AG09309 (cell line): ENCODE measurements around the gene SIPA1.
A peak's percentile ranks its signal among the peaks of the same experiment; 100 is the strongest.

Experiments
- DNase-seq: peaks from one replicate; pipeline ENCODE4 v3.0.0-alpha.2; 2010; ENCODE audit warnings: low read depth
- H3K4me3 ChIP-seq: 2 replicates; pipeline ENCODE4 v1.5.1; 2011; ENCODE audit warnings: mild to moderate bottlenecking, low read depth, low read length, moderate library complexity; ENCODE audit not compliant: control insufficient read depth
- CTCF ChIP-seq: IDR thresholded peaks from 2 replicates; pipeline ENCODE4 v1.5.1; 2011; ENCODE audit warnings: mild to moderate bottlenecking, low read depth, low read length, inconsistent platforms; ENCODE audit not compliant: insufficient read depth, control insufficient read depth; ENCODE audit errors: missing control alignments

SIPA1 gene

GRCh38 chr11:65592858-65593517 lies 44.9 kb upstream of the SIPA1 start:
- H3K4me3 ChIP-seq: no peak overlapping the region
- no peak for DNase-seq
- no peak for TF ChIP-seq CTCF

- no peak for DNase-seq
- TF ChIP-seq CTCF: peak; percentile 73
- no peak overlapping the region for H3K4me3 ChIP-seq
Measured at GRCh38 chr11:65593518-65594414, 44.1 kb upstream of the SIPA1 start.

- no peak overlapping the region for H3K4me3 ChIP-seq
- no peak for DNase-seq
- no peak for TF ChIP-seq CTCF
Measured at GRCh38 chr11:65595131-65595530, 42.8 kb upstream of the SIPA1 start.

- no peak for DNase-seq
- H3K4me3 ChIP-seq: no peak within 1 kb of the TSS
- no peak for TF ChIP-seq CTCF
Measured at GRCh38 chr11:65595543-65596281, 42.2 kb upstream of the SIPA1 start, which contains the start of gene KCNK7. Gene KCNK7, minus strand, starts transcription at chr11:65595800. Its CDS starts 28 bp downstream, at chr11:65595772.

- no peak overlapping the region for H3K4me3 ChIP-seq
- TF ChIP-seq CTCF: no peak
- no peak for DNase-seq
Measured at GRCh38 chr11:65596520-65596919, 41.4 kb upstream of the SIPA1 start.

GRCh38 chr11:65598258-65598699 lies 39.6 kb upstream of the SIPA1 start:
- no peak overlapping the region for H3K4me3 ChIP-seq
- no peak for TF ChIP-seq CTCF
- DNase-seq: no peak
